DOHH2 (cell line): Measurements from ENCODE around the gene EPHB2.

ENCODE experiments used
- EZH2phosphoT487 ChIP-seq: fragments of 200-600 bp; sonication (generic); IDR thresholded peaks from 2 replicates; pipeline ENCODE4 v1.6.1; 2017; ENCODE audit warnings: borderline replicate concordance, mild to moderate bottlenecking, antibody characterized with exemption, low read length, moderate library complexity, mixed read lengths
- TF ChIP-seq, protein P1 (sequence below): fragments of 200-600 bp; sonication (generic); IDR thresholded peaks from one replicate; pipeline ENCODE4 v1.5.1; 2014; ENCODE audit warnings: antibody characterized with exemption, mild to moderate bottlenecking, low read depth, low read length; ENCODE audit not compliant: poor library complexity, severe bottlenecking

GRCh38 chr1:22760455-22760854, 49.8 kb downstream of the EPHB2 start:
- TF ChIP-seq, protein P1, sequence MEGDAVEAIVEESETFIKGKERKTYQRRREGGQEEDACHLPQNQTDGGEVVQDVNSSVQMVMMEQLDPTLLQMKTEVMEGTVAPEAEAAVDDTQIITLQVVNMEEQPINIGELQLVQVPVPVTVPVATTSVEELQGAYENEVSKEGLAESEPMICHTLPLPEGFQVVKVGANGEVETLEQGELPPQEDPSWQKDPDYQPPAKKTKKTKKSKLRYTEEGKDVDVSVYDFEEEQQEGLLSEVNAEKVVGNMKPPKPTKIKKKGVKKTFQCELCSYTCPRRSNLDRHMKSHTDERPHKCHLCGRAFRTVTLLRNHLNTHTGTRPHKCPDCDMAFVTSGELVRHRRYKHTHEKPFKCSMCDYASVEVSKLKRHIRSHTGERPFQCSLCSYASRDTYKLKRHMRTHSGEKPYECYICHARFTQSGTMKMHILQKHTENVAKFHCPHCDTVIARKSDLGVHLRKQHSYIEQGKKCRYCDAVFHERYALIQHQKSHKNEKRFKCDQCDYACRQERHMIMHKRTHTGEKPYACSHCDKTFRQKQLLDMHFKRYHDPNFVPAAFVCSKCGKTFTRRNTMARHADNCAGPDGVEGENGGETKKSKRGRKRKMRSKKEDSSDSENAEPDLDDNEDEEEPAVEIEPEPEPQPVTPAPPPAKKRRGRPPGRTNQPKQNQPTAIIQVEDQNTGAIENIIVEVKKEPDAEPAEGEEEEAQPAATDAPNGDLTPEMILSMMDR, result no peak
- TF ChIP-seq EZH2phosphoT487, result no peak
